ENCODE data around the gene PIGQ. TPM values are rescaled to one million over a fixed set of nuclear protein-coding genes. Genes with fewer than 3 reads are reported as not detected.

PIGQ gene
- total RNA-seq, 2 experiments from 2014 or later = 22.8 to 27.0 TPM

DNA sequence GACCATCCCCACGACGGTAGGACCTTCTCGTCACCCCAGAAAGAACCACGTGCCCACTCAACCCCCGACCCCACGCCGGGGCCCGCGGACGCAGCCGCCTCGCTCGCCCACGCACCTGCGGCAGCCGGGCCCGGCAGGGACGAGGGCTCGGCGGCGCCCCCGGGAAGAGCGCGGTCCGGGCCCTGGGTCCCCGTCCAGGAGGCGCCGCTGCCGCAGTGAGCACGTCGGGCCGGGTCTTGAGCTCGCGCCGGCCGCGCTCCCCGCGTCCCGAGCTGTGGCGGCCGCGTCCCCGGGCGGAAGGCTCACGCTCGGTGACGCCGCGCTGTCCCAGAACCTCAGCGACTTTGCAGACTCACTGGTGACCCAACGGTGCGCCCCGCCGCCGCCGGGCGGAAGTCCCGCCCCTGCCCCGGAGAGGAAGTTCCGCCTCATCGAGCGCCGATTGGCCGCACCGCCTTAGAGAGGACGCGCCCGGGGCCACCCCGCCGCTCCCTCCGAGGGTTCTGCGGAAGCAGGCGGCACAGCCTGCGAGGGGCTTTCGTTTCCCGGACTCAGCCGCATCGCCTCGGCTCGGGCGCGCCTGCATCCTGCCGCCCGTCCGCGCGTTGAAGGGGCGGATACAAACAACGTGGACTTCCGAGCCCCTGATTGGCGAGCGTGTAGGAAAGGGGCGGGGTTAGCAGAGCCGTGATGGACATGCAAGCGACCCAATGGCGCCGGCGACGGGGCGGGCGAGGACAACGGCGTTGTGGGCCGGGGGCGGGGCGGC lies 19.3 kb downstream of the PIGQ start:
- H3K27ac Mint-ChIP-seq = peak overlapping the region; percentile 95
- H3K36me3 Mint-ChIP-seq (ENCODE audit: low read depth) = peaks cover 17% of the 10 kb centered on the region
- ChIA-PET POLR2A (interaction anchor here (0.8 to 2.7 kb wide), 8 partner anchors 9 to 199 kb away, joined by 3 to 18 read pairs (median 4); partner anchors contain the start of genes CAPN15, CHTF18, DECR2 and METTL26), CTCF (interaction anchor here (1.0 to 1.6 kb wide), 3 partner anchors 10 to 152 kb away, joined by 3 to 8 read pairs (median 3); partner anchors contain the start of genes CIAO3 and METTL26)
- H3K27me3 Mint-ChIP-seq = no peaks in the 10 kb centered on the region
- TF ChIP-seq, protein P1, sequence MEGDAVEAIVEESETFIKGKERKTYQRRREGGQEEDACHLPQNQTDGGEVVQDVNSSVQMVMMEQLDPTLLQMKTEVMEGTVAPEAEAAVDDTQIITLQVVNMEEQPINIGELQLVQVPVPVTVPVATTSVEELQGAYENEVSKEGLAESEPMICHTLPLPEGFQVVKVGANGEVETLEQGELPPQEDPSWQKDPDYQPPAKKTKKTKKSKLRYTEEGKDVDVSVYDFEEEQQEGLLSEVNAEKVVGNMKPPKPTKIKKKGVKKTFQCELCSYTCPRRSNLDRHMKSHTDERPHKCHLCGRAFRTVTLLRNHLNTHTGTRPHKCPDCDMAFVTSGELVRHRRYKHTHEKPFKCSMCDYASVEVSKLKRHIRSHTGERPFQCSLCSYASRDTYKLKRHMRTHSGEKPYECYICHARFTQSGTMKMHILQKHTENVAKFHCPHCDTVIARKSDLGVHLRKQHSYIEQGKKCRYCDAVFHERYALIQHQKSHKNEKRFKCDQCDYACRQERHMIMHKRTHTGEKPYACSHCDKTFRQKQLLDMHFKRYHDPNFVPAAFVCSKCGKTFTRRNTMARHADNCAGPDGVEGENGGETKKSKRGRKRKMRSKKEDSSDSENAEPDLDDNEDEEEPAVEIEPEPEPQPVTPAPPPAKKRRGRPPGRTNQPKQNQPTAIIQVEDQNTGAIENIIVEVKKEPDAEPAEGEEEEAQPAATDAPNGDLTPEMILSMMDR (IDR thresholded peaks at IDR 0.05) = no peak
- no peaks in the 10 kb centered on the region for H3K9me3 Mint-ChIP-seq
- H3K36me3 ChIP-seq (ENCODE audit: insufficient read depth, low read length) = peaks cover 2% of the 10 kb centered on the region
- H3K4me3 ChIP-seq (ENCODE audit: low read length) = peak overlapping the region; percentile 80
- no peaks in the 10 kb centered on the region for H3K9me3 ChIP-seq (ENCODE audit: control insufficient read depth in 1 of 2, insufficient read depth in 1 of 2, low read length in 2 of 2)
- peak; percentile 69 for ATAC-seq (ENCODE audit: poor library complexity)
- H3K4me3 Mint-ChIP-seq = peak overlapping the region; percentile 99
- H3K4me1 Mint-ChIP-seq (ENCODE audit: low read depth) = peaks cover 16% of the 10 kb centered on the region
- DNase-seq = peak in 13 of 14 experiments; percentile 96 to 99 (median 98)
- intact Hi-C loops (cut with DNase I, micrococcal nuclease) = loop anchor here (1.0 to 2.0 kb wide), 5 partner anchors 19 to 720 kb away; partner anchors contain the start of genes METTL26 (in 2 of the 2), CAPN15 (in 1 of the 2) and UBE2I (in 1 of the 2)
- peak overlapping the region; percentile 84 to 88 for H3K27ac ChIP-seq (ENCODE audit: low read depth in 1 of 2, low read length in 2 of 2)
- peaks cover 42% of the 10 kb centered on the region for H3K4me1 ChIP-seq (ENCODE audit: insufficient read depth, low read length)
- H3K27me3 ChIP-seq (ENCODE audit: control insufficient read depth in 1 of 2, insufficient read depth in 2 of 2, low read length in 2 of 2) = no peaks in the 10 kb centered on the region

DNA sequence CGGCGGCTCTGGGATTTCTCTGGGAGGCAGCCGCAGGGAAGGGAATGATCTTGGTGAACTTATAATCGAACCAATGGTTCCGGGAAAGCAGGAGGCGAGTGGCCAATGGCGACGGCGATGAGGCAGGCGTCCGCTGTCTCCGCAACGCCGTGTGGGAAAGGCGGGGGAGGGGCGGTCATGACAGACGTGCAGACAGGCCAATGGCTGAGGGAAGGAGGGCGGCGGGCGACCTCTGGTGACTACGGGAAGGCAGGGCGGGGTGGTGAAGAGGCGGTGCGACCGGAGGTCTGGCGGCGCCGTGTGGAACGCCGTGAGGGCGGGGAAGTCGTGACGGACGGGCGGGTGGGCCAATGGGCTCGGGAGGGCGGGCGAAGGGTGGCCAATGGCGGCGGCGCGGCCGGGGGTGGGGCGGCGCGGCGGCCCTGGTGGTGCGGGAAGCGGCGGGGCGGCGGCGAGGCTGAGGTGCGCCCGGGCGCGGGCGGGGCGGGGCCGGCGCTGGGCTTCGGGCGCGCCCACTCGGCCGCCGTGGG lies 20.0 kb downstream of the PIGQ start, which contains the start of gene RAB40C:
TSS of gene RAB40C (plus strand) at position 409 of the 530 bp plus-strand sequence. CDS start 226 bp downstream, outside the sequence.
- peak within 1 kb of the TSS; percentile 95 for H3K27ac Mint-ChIP-seq
- peak; percentile 98 to 100 (median 99) for DNase-seq
- H3K4me1 Mint-ChIP-seq (ENCODE audit: low read depth) = peaks cover 16% of the 10 kb centered on the region
- intact Hi-C loops (cut with DNase I, micrococcal nuclease) = loop anchor here (1.0 to 5.0 kb wide), 7 partner anchors 19 to 719 kb away; partner anchors contain the start of genes METTL26 (in 2 of the 2), CAPN15 (in 1 of the 2), PIGQ (in 1 of the 2) and UBE2I (in 1 of the 2)
- H3K9me3 ChIP-seq (ENCODE audit: control insufficient read depth in 1 of 2, insufficient read depth in 1 of 2, low read length in 2 of 2) = no peaks in the 10 kb centered on the region
- H3K4me1 ChIP-seq (ENCODE audit: insufficient read depth, low read length) = peaks cover 42% of the 10 kb centered on the region
- ChIA-PET CTCF (no interaction called here), POLR2A (interaction anchor here (1.0 to 1.3 kb wide), 5 partner anchors 13 to 62 kb away, joined by 3 to 11 read pairs (median 6); partner anchors contain the start of genes CAPN15 and METTL26)
- H3K4me3 Mint-ChIP-seq = peak within 1 kb of the TSS; percentile 98
- H3K36me3 Mint-ChIP-seq (ENCODE audit: low read depth) = peaks cover 17% of the 10 kb centered on the region
- H3K4me3 ChIP-seq (ENCODE audit: low read length) = peak within 1 kb of the TSS; percentile 80
- H3K27me3 ChIP-seq (ENCODE audit: control insufficient read depth in 1 of 2, insufficient read depth in 2 of 2, low read length in 2 of 2) = no peaks in the 10 kb centered on the region
- H3K36me3 ChIP-seq (ENCODE audit: insufficient read depth, low read length) = peaks cover 2% of the 10 kb centered on the region
- ATAC-seq (ENCODE audit: poor library complexity) = peak; percentile 80
- TF ChIP-seq, protein P1 (IDR thresholded peaks at IDR 0.05) = no peak
- H3K27me3 Mint-ChIP-seq = no peaks in the 10 kb centered on the region
- peak within 1 kb of the TSS; percentile 84 to 88 for H3K27ac ChIP-seq (ENCODE audit: low read depth in 1 of 2, low read length in 2 of 2)
- H3K9me3 Mint-ChIP-seq = no peaks in the 10 kb centered on the region

DNA sequence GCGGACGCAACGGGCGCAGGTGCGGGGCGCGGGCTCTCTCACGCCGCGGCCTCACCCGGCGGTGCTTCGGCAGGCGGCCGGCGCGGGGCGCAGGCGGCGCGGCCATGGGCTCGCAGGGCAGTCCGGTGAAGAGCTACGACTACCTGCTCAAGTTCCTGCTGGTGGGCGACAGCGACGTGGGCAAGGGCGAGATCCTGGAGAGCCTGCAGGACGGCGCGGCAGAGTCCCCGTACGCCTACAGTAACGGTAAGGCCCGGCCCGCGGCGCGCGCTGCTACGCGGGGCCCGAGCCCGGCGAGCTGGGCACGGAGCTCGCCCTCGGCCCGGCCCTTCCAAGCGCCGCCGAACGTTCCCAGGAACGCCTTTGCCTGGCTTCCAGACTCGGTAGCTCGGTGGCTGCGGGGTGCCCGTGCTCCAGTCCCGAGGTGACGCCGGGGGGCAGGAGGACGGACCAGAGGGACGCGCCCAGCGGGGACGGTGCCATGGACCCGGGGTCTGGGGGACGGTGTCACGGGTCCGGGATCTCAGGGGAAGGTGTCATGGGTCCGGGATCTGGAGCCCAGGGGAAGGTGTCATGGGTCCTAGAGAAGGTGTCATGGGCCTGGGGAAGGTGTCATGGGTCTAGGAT lies 20.5 kb downstream of the PIGQ start:
- Histone ChIP-seq H3K4me3 (ENCODE audit: low read length) (peak overlapping the region; percentile 61), H3K27ac (ENCODE audit: low read depth in 1 of 2, low read length in 2 of 2) (peak overlapping the region in 1 of 2 donors; percentile 21), H3K4me1 (ENCODE audit: insufficient read depth, low read length) (peaks cover 42% of the 10 kb centered on the region), H3K27me3 (ENCODE audit: control insufficient read depth in 1 of 2, insufficient read depth in 2 of 2, low read length in 2 of 2) (no peaks in the 10 kb centered on the region), H3K36me3 (ENCODE audit: insufficient read depth, low read length) (peaks cover 2% of the 10 kb centered on the region), H3K9me3 (ENCODE audit: control insufficient read depth in 1 of 2, insufficient read depth in 1 of 2, low read length in 2 of 2) (no peaks in the 10 kb centered on the region)
- Mint-ChIP-seq H3K4me1 (ENCODE audit: low read depth) (peaks cover 16% of the 10 kb centered on the region), H3K27ac (peak overlapping the region; percentile 95), H3K36me3 (ENCODE audit: low read depth) (peaks cover 17% of the 10 kb centered on the region), H3K27me3 (no peaks in the 10 kb centered on the region), H3K4me3 (peak overlapping the region; percentile 93), H3K9me3 (no peaks in the 10 kb centered on the region)
- peak in 1 of 14 experiments; percentile 23 for DNase-seq
- POLR2A ChIA-PET = interaction anchor here (0.6 to 1.3 kb wide), 6 partner anchors 13 to 67 kb away, joined by 3 to 7 read pairs (median 3); partner anchors contain the start of genes CAPN15 and METTL26
- TF ChIP-seq, protein P1 (IDR thresholded peaks at IDR 0.05) = no peak
- intact Hi-C loops (cut with DNase I, micrococcal nuclease) = loop anchor here in 1 of 2 experiments (1.0 to 5.0 kb wide), 2 partner anchors 21 to 72 kb away; partner anchors contain the start of gene PIGQ
- CTCF ChIA-PET = no interaction called here
- no peak for ATAC-seq (ENCODE audit: poor library complexity)

All from CD4-positive, alpha-beta T cell (primary cell).